Measurements from ENCODE around the gene ZNF384.

Gene ZNF384

DNA sequence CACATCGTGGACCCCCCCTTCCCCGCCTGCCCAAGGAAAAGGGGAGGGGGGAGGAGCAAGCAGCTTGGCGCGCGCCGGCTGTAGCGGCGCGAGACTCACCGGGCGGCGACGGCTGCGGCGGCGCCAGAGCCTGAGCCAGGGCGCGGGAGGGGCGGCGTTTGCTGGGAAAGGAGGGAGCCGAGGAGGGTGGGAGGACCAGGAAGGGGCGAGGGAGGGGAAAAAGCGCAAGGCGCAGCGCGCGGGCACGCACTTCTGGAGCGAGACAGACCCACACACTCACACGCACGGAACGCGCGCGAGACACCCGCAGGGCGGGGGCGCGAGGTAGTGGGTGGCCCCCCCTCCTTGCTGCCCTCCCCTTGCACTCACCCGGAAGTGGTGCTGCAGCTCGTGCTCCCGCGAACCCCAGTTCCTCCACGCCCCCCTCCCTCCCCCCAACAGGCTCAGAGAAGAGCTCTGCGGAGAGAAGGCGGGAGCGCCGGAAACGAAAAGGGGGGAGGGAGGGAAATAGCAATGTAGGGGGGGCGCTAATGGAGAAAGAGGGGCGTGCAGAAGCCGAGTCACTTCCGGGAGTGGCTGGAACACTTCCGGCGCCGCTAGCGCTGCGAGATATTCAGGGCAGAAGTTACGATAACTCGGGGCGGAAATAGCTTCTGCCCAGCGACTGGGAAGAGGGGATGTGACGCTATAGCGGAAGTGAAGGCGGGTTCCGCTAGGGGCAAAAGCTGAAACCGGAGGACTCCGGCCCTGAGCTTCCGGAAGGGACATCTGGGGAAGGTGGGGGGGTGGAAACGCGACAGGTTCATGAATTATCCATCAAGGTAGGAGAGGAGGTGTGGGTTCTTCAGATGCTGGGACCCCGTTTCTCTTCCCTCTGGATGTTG is at the start of gene ZNF384 (continued):
- TF ChIP-seq OSR2 (tag by site-specific recombination; IDR thresholded peaks at IDR 0.05) (no peak), ZNF473 (tag by site-specific recombination; IDR thresholded peaks at IDR 0.05) (no peak), ZNF600 (tag by site-specific recombination; IDR thresholded peaks at IDR 0.05) (no peak), ZNF2 (tag by site-specific recombination; IDR thresholded peaks at IDR 0.05) (peak; percentile 59; the same call in 1 of the 2 replicates), ZNF335 (tag by site-specific recombination; conservative IDR thresholded peaks at IDR 0.05) (peak; percentile 71), ZNF292 (tag by site-specific recombination; IDR thresholded peaks at IDR 0.05; ENCODE audit: borderline replicate concordance, low read depth) (no peak), ZNF670 (tag by site-specific recombination; IDR thresholded peaks at IDR 0.05; ENCODE audit: low read depth) (no peak), EGR2 (tag by site-specific recombination; IDR thresholded peaks at IDR 0.05; ENCODE audit: low read depth) (peak; percentile 84), PRDM2 (tag by site-specific recombination; IDR thresholded peaks at IDR 0.05; ENCODE audit: borderline replicate concordance) (peak; percentile 47; the same call in 1 of the 2 replicates), TCF7L2 (IDR thresholded peaks at IDR 0.05; ENCODE audit: borderline replicate concordance, low read depth, low read length) (no peak), ZNF366 (tag by site-specific recombination; conservative IDR thresholded peaks at IDR 0.05) (peak; percentile 96), ZNF514 (tag by site-specific recombination; IDR thresholded peaks at IDR 0.05) (no peak), ZNF23 (tag by site-specific recombination; IDR thresholded peaks at IDR 0.05; ENCODE audit: borderline replicate concordance) (no peak), ZNF155 (tag by site-specific recombination; IDR thresholded peaks at IDR 0.05) (no peak), ZNF558 (tag by site-specific recombination; IDR thresholded peaks at IDR 0.05) (peak; percentile 51; the same call in 1 of the 2 replicates), SP7 (tag by site-specific recombination; IDR thresholded peaks at IDR 0.05) (peak; percentile 86; the same call in 1 of the 2 replicates), ZNF174 (tag by site-specific recombination; IDR thresholded peaks at IDR 0.05) (no peak), GLI2 (tag by site-specific recombination; IDR thresholded peaks at IDR 0.05; ENCODE audit: borderline replicate concordance, low read depth) (no peak), ZNF133 (tag by site-specific recombination; IDR thresholded peaks at IDR 0.05) (no peak), ZBTB1 (tag by site-specific recombination; IDR thresholded peaks at IDR 0.05) (peak; percentile 61; the same call in 1 of the 2 replicates), ZSCAN18 (tag by site-specific recombination; IDR thresholded peaks at IDR 0.05) (peak; percentile 79; the same call in 1 of the 2 replicates), PRDM1 (tag by site-specific recombination; IDR thresholded peaks at IDR 0.05) (no peak), ZNF132 (tag by site-specific recombination; IDR thresholded peaks at IDR 0.05; ENCODE audit: borderline replicate concordance) (no peak), MZF1 (tag by site-specific recombination; IDR thresholded peaks at IDR 0.05; ENCODE audit: borderline replicate concordance) (0 out of 2 replicates have a peak, but pooled peaks have one; percentile 26)
- TF ChIP-seq, protein P1, sequence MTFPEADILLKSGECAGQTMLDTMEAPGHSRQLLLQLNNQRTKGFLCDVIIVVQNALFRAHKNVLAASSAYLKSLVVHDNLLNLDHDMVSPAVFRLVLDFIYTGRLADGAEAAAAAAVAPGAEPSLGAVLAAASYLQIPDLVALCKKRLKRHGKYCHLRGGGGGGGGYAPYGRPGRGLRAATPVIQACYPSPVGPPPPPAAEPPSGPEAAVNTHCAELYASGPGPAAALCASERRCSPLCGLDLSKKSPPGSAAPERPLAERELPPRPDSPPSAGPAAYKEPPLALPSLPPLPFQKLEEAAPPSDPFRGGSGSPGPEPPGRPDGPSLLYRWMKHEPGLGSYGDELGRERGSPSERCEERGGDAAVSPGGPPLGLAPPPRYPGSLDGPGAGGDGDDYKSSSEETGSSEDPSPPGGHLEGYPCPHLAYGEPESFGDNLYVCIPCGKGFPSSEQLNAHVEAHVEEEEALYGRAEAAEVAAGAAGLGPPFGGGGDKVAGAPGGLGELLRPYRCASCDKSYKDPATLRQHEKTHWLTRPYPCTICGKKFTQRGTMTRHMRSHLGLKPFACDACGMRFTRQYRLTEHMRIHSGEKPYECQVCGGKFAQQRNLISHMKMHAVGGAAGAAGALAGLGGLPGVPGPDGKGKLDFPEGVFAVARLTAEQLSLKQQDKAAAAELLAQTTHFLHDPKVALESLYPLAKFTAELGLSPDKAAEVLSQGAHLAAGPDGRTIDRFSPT (tag by site-specific recombination; IDR thresholded peaks at IDR 0.05), result peak; percentile 5; the same call in 1 of the 2 replicates
- TF ChIP-seq, protein P2, sequence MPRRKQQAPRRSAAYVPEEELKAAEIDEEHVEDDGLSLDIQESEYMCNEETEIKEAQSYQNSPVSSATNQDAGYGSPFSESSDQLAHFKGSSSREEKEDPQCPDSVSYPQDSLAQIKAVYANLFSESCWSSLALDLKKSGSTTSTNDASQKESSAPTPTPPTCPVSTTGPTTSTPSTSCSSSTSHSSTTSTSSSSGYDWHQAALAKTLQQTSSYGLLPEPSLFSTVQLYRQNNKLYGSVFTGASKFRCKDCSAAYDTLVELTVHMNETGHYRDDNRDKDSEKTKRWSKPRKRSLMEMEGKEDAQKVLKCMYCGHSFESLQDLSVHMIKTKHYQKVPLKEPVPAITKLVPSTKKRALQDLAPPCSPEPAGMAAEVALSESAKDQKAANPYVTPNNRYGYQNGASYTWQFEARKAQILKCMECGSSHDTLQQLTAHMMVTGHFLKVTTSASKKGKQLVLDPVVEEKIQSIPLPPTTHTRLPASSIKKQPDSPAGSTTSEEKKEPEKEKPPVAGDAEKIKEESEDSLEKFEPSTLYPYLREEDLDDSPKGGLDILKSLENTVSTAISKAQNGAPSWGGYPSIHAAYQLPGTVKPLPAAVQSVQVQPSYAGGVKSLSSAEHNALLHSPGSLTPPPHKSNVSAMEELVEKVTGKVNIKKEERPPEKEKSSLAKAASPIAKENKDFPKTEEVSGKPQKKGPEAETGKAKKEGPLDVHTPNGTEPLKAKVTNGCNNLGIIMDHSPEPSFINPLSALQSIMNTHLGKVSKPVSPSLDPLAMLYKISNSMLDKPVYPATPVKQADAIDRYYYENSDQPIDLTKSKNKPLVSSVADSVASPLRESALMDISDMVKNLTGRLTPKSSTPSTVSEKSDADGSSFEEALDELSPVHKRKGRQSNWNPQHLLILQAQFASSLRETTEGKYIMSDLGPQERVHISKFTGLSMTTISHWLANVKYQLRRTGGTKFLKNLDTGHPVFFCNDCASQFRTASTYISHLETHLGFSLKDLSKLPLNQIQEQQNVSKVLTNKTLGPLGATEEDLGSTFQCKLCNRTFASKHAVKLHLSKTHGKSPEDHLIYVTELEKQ (tag by site-specific recombination; IDR thresholded peaks at IDR 0.05; ENCODE audit: borderline replicate concordance), result 0 out of 2 replicates have a peak, but pooled peaks have one; percentile 9
